COLO668 (cell line): ENCODE data around the gene KIF26B.
"Not testable (repeated sequence)": the region's sequence is repeated elsewhere in the genome, so short reads cannot be mapped to it uniquely, and the experiment has no call there.

Source experiments
- DNase-seq: peaks from one replicate; lab custom pipeline; 2025; ENCODE audit not compliant: unreplicated experiment; lab: John Stamatoyannopoulos, UW

Gene KIF26B

DNA sequence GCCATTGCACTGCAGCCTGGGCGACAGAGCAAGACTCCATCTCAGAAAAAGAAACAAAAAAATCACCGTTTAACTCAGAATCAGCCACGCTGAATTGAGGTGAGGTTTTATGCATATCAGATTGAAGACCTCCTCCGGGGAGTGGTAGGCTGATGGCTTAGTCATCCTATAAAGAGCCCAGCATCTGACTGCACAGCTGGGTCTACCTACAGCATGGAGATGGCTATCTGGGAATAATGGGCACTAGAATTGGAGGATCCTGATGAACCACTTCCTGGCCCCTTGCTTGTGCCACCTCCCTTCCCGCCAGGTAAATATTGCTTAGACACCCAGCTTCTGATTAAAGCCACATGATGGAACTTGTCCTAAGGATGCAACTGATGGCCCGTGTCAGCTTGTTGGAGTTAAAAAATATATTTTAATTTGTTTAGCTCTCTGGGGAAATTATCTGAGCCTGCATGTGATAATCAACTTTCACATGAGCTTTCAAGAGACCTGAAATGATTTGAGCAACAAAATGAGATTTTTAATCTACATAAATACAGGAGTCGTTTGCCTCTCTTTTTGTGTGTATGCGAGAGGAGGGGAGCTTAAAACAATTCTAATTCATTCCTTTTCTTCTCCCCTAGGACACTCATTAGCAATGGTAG lies 157.2 kb downstream of the KIF26B start:
- DNase-seq: no peak

DNA sequence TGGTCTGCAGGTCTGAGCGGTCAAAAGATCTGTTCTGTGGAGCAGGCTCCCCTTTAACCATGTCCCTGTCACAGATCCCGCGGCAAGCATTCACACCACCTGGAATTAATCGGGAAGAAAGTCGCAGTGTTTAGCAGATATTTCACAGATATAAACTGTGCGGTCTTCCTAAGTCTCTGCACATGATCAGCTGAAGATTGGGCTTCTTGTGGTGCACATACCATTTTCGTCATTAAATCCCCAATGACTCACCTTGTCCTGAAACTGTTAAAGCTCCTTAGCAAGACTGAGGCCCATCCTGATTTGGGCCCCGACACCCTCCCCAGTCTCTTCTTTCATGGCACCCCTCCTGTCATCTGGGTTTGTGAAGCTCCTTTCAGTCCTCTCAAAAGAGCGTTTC lies 158.8 kb downstream of the KIF26B start:
- DNase-seq: no peak

- no peak for DNase-seq
Measured at GRCh38 chr1:245316784-245317183, 162.0 kb downstream of the KIF26B start.

GRCh38 chr1:245317217-245317616 lies 162.4 kb downstream of the KIF26B start:
- DNase-seq: no peak

GRCh38 chr1:245319094-245319493 lies 164.3 kb downstream of the KIF26B start:
- DNase-seq: peak; percentile 48

GRCh38 chr1:245322673-245323072 lies 167.9 kb downstream of the KIF26B start:
- DNase-seq: no peak

GRCh38 chr1:245323765-245324164 lies 169.0 kb downstream of the KIF26B start:
- DNase-seq: not testable (repeated sequence)

GRCh38 chr1:245325922-245326795 lies 171.4 kb downstream of the KIF26B start:
- no peak for DNase-seq

- DNase-seq: no peak
Measured at GRCh38 chr1:245327360-245327759, 172.6 kb downstream of the KIF26B start.

- no peak for DNase-seq
Measured at GRCh38 chr1:245327842-245328241, 173.1 kb downstream of the KIF26B start.

- no peak for DNase-seq
Measured at GRCh38 chr1:245330951-245331350, 176.2 kb downstream of the KIF26B start.

GRCh38 chr1:245332085-245332484 lies 177.3 kb downstream of the KIF26B start:
- no peak for DNase-seq

DNA sequence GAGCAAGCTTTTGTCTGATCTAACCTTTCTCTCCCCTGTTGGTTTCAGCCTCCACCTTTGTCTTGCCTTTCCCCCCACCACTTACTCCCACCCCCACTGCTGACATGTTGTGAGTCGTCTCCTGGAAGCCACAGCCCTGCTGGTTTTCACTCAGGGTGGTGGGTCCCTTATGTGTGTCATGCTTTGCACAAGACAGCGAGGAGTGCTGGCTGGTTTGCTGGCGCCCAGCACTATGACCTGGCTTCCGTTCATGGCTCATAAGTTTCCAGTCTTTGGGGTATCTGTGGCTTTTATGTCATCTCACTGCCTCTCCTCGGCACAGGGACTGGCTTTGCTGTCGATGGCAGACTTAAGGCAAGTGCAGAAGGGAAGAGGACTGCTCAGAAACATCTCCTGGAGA lies 177.7 kb downstream of the KIF26B start:
- no peak for DNase-seq

- DNase-seq: no peak
Measured at GRCh38 chr1:245334235-245334634, 179.4 kb downstream of the KIF26B start.

DNA sequence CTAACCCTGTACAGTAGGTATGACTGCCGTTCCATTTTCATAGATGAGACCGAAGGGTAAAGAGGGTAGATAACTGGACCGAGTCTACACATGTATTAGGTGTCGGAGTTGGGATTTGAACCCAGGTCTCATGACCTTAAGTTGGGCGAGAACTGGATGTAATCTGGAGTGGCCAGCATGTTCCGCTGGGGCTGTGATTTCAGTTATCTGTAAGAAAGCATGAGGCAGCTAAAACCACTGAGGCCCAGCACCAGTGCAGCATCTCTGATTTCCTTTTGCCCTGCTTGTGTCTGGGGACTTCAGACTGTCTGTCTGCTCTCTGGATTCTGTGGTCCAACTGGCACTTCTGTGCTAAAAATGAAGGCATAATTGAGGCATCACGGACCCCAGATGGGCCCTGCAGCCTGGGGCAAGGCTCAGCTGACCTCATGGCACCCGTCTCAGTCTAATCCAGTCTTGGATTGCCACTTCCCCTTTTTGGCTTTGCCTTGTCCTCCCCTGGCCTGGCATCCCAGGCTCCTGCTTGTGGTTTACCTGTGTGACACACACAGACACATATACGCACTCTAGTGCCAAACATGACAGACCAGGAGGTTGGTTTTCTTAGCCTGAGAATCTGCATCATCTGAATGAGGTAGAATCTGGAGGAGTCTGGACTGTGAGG lies 180.2 kb downstream of the KIF26B start:
- no peak for DNase-seq

DNA sequence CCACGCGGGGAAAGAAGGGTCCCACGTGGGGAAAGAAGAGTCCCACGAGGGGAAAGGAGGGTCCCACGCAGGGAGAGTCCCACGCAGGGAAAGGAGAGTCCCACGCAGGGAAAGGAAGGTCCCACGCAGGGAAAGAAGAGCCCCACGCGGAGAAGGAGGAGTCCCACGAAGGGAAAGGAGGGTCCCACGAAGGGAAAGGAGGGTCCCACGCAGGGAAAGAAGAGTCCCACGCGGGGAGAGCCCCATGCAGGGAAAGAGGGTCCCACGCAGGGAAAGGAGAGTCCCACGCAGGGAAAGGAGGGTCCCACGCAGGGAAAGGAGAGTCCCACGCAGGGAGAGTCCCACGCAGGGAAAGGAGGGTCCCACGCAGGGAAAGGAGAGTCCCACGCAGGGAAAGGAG lies 180.9 kb downstream of the KIF26B start:
- not testable (repeated sequence) for DNase-seq

- no peak for DNase-seq
Measured at GRCh38 chr1:245336149-245336983, 181.6 kb downstream of the KIF26B start.

- DNase-seq: not testable (repeated sequence)
Measured at GRCh38 chr1:245336984-245337355, 182.2 kb downstream of the KIF26B start.

GRCh38 chr1:245337829-245338484 lies 183.2 kb downstream of the KIF26B start:
- no peak for DNase-seq

DNA sequence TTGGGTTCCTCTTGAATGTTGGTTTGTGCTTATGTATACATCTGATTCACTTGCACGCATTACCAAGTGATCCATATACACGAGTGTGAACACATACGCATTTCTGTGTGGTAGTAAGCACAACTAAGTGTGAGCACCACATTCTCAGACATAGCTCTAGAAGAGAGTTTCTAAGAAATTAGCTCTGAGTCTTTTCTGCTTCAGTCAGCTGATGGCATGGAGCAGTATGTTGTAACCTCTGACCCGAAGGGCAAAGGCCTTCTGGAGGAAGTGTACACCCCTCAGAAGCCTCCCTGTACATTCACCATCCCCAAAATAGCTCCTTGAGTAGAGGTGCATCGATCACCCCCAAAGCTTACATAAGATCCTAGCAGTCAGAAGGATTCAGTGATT lies 183.7 kb downstream of the KIF26B start:
- DNase-seq: no peak

GRCh38 chr1:245341743-245342142 lies 187.0 kb downstream of the KIF26B start:
- DNase-seq: no peak
